Measurements from ENCODE around the gene F13A1.

DNA sequence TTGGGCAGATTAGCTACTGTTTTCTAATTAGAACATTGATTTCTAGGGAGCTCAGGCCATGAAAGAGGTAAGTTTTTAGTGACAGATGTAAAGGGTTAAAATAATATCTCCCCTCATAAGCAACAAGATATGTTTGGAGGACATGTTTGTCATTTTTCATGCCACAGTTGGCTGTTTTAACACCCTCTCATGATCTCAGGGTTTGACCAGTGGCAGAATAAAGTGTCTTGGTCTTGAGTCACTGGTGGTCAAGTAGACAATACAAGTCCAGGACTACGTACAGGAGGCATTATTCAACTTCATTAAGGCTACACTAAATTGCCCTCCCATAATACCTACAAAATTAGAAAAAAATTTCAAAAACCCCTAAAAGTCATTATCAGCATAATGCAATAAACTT, 92.6 kb downstream of the F13A1 start:
- TF ChIP-seq EZH2 (IDR thresholded peaks at IDR 0.05; ENCODE audit: insufficient read depth, poor library complexity, severe bottlenecking) = no peak
- TF ChIP-seq EZH2phosphoT487 (IDR thresholded peaks at IDR 0.05; ENCODE audit: insufficient read depth, low read depth) = no peak
